Ovary (tissue), 9 donors: ENCODE results near the gene HS6ST2. TPM values are rescaled to one million over a fixed set of nuclear protein-coding genes. Genes with fewer than 3 reads are reported as not detected.
A peak's percentile ranks its signal among the peaks of the same experiment; 100 is the strongest.

Source experiments
- DNase-seq, 5 donors: peaks; one replicate each; pipeline ENCODE4 v3.0.0-alpha.2; 2019 to 2020
- H3K27ac ChIP-seq, 2 donors: fragments of 200-600 bp; one replicate each; pipeline versions ENCODE4 v1.5.1 to v1.8.0; 2019 to 2022
- H3K27me3 ChIP-seq: fragments of 200-600 bp; one replicate; pipeline ENCODE4 v1.8.0; 2022
- H3K36me3 ChIP-seq: fragments of 200-600 bp; sonication (generic); one replicate; pipeline ENCODE4 v1.5.1; 2019
- H3K4me1 ChIP-seq: one replicate; pipeline ENCODE4 v1.8.1; 2013; ENCODE audit warnings: mild to moderate bottlenecking, moderate library complexity; ENCODE audit not compliant: insufficient read depth
- H3K4me3 ChIP-seq: fragments of 200-600 bp; sonication (generic); one replicate; pipeline ENCODE4 v1.5.1; 2017
- H3K9me3 ChIP-seq, 2 donors: fragments of 200-600 bp in 1 of 2; sonication (generic) in 1 of 2; one replicate each; pipeline versions ENCODE4 v1.5.1 to v1.8.1; 2013 to 2019; ENCODE audit warnings: mild to moderate bottlenecking in 1 of 2, moderate library complexity in 1 of 2
- CTCF ChIP-seq, 3 donors: fragments of 450-650 bp in 2 of 3; fragments of 200-600 bp in 1 of 3; IDR thresholded peaks; one replicate each; pipeline versions ENCODE4 v1.5.1 to v1.8.0; 2016 to 2022; ENCODE audit warnings: antibody characterized with exemption in 3 of 3, mild to moderate bottlenecking in 1 of 3
- EP300 ChIP-seq: sonication (generic); formaldehyde crosslinking; IDR thresholded peaks from one replicate; pipeline ENCODE4 v1.6.1; 2017; ENCODE audit warnings: antibody characterized with exemption
- POLR2A ChIP-seq: fragments of 450-650 bp; IDR thresholded peaks from one replicate; pipeline ENCODE4 v1.6.1; 2017; ENCODE audit warnings: antibody characterized with exemption, mild to moderate bottlenecking, moderate library complexity
- WGBS, 3 donors: extraction: QIAGEN DNeasy Blood & Tissue Kit in 1 of 3; methylation state at CpG; one replicate each; pipeline versions ENCODE4 v1.1.5 to v1.1.7; 2013 to 2017; 5-methylcytosine and 5-hydroxymethylcytosine counted together
- intact Hi-C, 4 donors: fragments of 100-400 bp; cut with DNase I; formaldehyde crosslinking; loops; one replicate each; pipeline versions ENCODE4 v1.11.0 to v1.15.1; 2022 to 2023
- polyA plus RNA-seq, 2 donors: library from polyadenylated mRNA; stranded (reverse); fragments of 200-250 nt in 1 of 2; fragments of 350-450 nt in 1 of 2; fragmentation: Illumina TruSeq in 1 of 2; extraction: RNeasy Lipid Tissue Mini Kit (QIAGEN cat#74804) in 1 of 2; gene quantifications; one replicate each; pipeline ENCODE4 v1.2.3, GENCODE V29; 2013 to 2014
- total RNA-seq, 7 donors: library from RNA; depleted of rRNA in 2 of 7; stranded (reverse); fragments of >200 nt in 2 of 7; fragmentation: NEBNext Ultra II Directional in 3 of 7; extraction: Animal tissue kit (Norgen Biotek cat#: 25700) in 3 of 7; gene quantifications; one replicate each; pipeline versions ENCODE4 v1.1.0 to v1.2.4, GENCODE V29; 2016 to 2023
- donor health status: DM: no; HTN: no; CAD: no; lungs with moderate emphysema.
- donor health status: DM: no; HTN: no; CAD: no.
- donor health status: Bipolar disorder and iron deficiency.
- donor health status: DM: yes; HTN: yes; CAD: no.
- donor health status: DM: no; HTN: no; CAD: no.
- donor health status: DM: yes; HTN: yes; CAD: no.

The HS6ST2 gene
- total and polyA plus RNA-seq, 9 donors, result 5.9 to 29.0 (median 12.9) TPM

- H3K27me3 ChIP-seq, result no peaks in the 10 kb centered on the region
- TF ChIP-seq EP300 (no peak), POLR2A (no peak), CTCF (IDR thresholded peaks at IDR 0.05) (no peak)
- 33 to 54% (median 54%) methylated on average over 74 to 87 of the region's 87 CpGs for WGBS, 3 donors
- H3K4me3 ChIP-seq, result peak overlapping the region; percentile 39
- H3K4me1 ChIP-seq, result peaks cover 2% of the 10 kb centered on the region
- intact Hi-C loops, result loop anchor here in 2 of 4 donors (10.0 kb wide), 2 partner anchors 203 to 213 kb away; no protein-coding TSS in a partner anchor
- DNase-seq, result peak; percentile 42 to 72 (median 51)
- H3K36me3 ChIP-seq, result no peaks in the 10 kb centered on the region
- H3K9me3 ChIP-seq, result no peaks in the 10 kb centered on the region
- peak overlapping the region; percentile 30 to 58 for H3K27ac ChIP-seq
These were observed 978 bp downstream of the HS6ST2 start for GRCh38 chrX:132957211-132958090.

GRCh38 chrX:132956421-132957210 lies 1.8 kb downstream of the HS6ST2 start:
- DNase-seq, result peak; percentile 26 to 55 (median 39)
- Histone ChIP-seq H3K36me3 (no peaks in the 10 kb centered on the region), H3K4me3 (peak overlapping the region; percentile 39), H3K9me3 (no peaks in the 10 kb centered on the region), H3K27me3 (no peaks in the 10 kb centered on the region), H3K4me1 (peaks cover 2% of the 10 kb centered on the region), H3K27ac (peak overlapping the region in 1 of 2 donors; percentile 30)
- intact Hi-C loops, result loop anchor here in 2 of 4 donors (10.0 kb wide), 2 partner anchors 202 to 212 kb away; no protein-coding TSS in a partner anchor
- TF ChIP-seq EP300 (no peak), POLR2A (no peak), CTCF (IDR thresholded peaks at IDR 0.05) (no peak)
- whole genome bisulfite sequencing, 3 donors, result 33 to 55% (median 38%) methylated on average over 65 to 83 of the region's 83 CpGs

- peak; percentile 25 to 54 (median 34) for DNase-seq
- Histone ChIP-seq H3K4me3 (peak overlapping the region; percentile 39), H3K36me3 (no peaks in the 10 kb centered on the region), H3K9me3 (no peaks in the 10 kb centered on the region), H3K27me3 (no peaks in the 10 kb centered on the region), H3K4me1 (peaks cover 2% of the 10 kb centered on the region), H3K27ac (no peak overlapping the region)
- TF ChIP-seq EP300 (no peak), CTCF (IDR thresholded peaks at IDR 0.05) (no peak), POLR2A (no peak)
- 21 to 49% (median 34%) methylated on average over 11 of the region's 11 CpGs for WGBS, 3 donors
- intact Hi-C loops, result loop anchor here in 2 of 4 donors (10.0 kb wide), 2 partner anchors 201 to 211 kb away; no protein-coding TSS in a partner anchor
These were observed 2.7 kb downstream of the HS6ST2 start for GRCh38 chrX:132955690-132956089.

GRCh38 chrX:132954323-132954722 lies 4.1 kb downstream of the HS6ST2 start:
- intact Hi-C loops, result loop anchor here in 2 of 4 donors (10.0 kb wide), 2 partner anchors 200 to 210 kb away; no protein-coding TSS in a partner anchor
- Histone ChIP-seq H3K27me3 (no peaks in the 10 kb centered on the region), H3K27ac (no peak overlapping the region), H3K9me3 (no peaks in the 10 kb centered on the region), H3K36me3 (no peaks in the 10 kb centered on the region), H3K4me1 (peaks cover 2% of the 10 kb centered on the region), H3K4me3 (no peak overlapping the region)
- DNase-seq, result no peak
- WGBS, 3 donors, result 82 to 83% (median 82%) methylated on average over 3 of the region's 3 CpGs
- no peak for TF ChIP-seq CTCF (IDR thresholded peaks at IDR 0.05)
- no peak for TF ChIP-seq POLR2A
- no peak for TF ChIP-seq EP300
